HepG2 (cell line): ENCODE results near the gene VSTM1. TPM values are rescaled to one million over a fixed set of nuclear protein-coding genes. Genes with fewer than 3 reads are reported as not detected.

Experiments used
- CBFB ChIP-seq: sonication (generic); formaldehyde crosslinking; IDR thresholded peaks from 2 replicates; pipeline ENCODE4 v1.4.0; 2020; ENCODE audit warnings: missing genetic modification reagents
- DDIT3 ChIP-seq: sonication (generic); formaldehyde crosslinking; IDR thresholded peaks from 2 replicates; pipeline ENCODE4 v1.4.0; 2020; ENCODE audit warnings: mild to moderate bottlenecking, missing genetic modification reagents
- HMG20A ChIP-seq: IDR thresholded peaks from 2 replicates; pipeline ENCODE4 v1.6.1; 2016; ENCODE audit warnings: borderline replicate concordance
- HNF4G ChIP-seq, 2 experiments: sonication (generic) in 1 of 2; formaldehyde crosslinking in 1 of 2; IDR thresholded peaks; 2 replicates each; pipeline versions ENCODE4 v1.4.0 to v1.6.1; 2011 to 2020; ENCODE audit warnings: borderline replicate concordance in 2 of 2, low read depth in 2 of 2, mild to moderate bottlenecking in 2 of 2, low read length in 1 of 2, missing genetic modification reagents in 1 of 2, moderate library complexity in 1 of 2
- PATZ1 ChIP-seq: sonication (generic); formaldehyde crosslinking; IDR thresholded peaks from 2 replicates; pipeline ENCODE4 v1.4.0; 2020; ENCODE audit warnings: missing genetic modification reagents
- RFX5 ChIP-seq: IDR thresholded peaks from 2 replicates; pipeline ENCODE4 v1.6.1; 2011; ENCODE audit warnings: low read depth, low read length, improper control_type of control experiment
- SOX6 ChIP-seq, 2 experiments: fragments of 450-650 bp in 1 of 2; sonication (generic) in 1 of 2; formaldehyde crosslinking in 1 of 2; IDR thresholded peaks; 2 replicates each; pipeline versions ENCODE4 v1.4.0 to v1.6.1; 2017 to 2020; ENCODE audit warnings: antibody characterized with exemption in 1 of 2, mild to moderate bottlenecking in 1 of 2, missing genetic modification reagents in 1 of 2
- TCF12 ChIP-seq, 2 experiments: fragments of 450-650 bp in 1 of 2; sonication (generic) in 1 of 2; formaldehyde crosslinking in 1 of 2; IDR thresholded peaks; 2 replicates each; pipeline versions ENCODE4 v1.6.1 to v1.8.0; 2017 to 2022; ENCODE audit warnings: antibody characterized with exemption in 1 of 2, mild to moderate bottlenecking in 1 of 2, missing genetic modification reagents in 1 of 2, moderate library complexity in 1 of 2
- THAP7 ChIP-seq: sonication (generic); formaldehyde crosslinking; IDR thresholded peaks from 2 replicates; pipeline ENCODE4 v1.8.1; 2023; ENCODE audit warnings: mild to moderate bottlenecking, missing genetic modification reagents
- ZBTB46 ChIP-seq: sonication (generic); formaldehyde crosslinking; IDR thresholded peaks from 2 replicates; pipeline ENCODE4 v1.4.0; 2020; ENCODE audit warnings: mild to moderate bottlenecking, missing genetic modification reagents, borderline replicate concordance
- ZKSCAN8 ChIP-seq: IDR thresholded peaks from 2 replicates; pipeline ENCODE4 v1.6.1; 2016; ENCODE audit warnings: borderline replicate concordance, missing genetic modification reagents, missing compliant biosample characterization
- ZNF629 ChIP-seq: sonication (generic); formaldehyde crosslinking; conservative IDR thresholded peaks from 2 replicates; pipeline ENCODE4 v1.5.0; 2020; ENCODE audit warnings: missing genetic modification reagents
- ZNF766 ChIP-seq: sonication (generic); formaldehyde crosslinking; IDR thresholded peaks from 2 replicates; pipeline ENCODE4 v1.5.0; 2020; ENCODE audit warnings: missing genetic modification reagents, borderline replicate concordance
- ZNF792 ChIP-seq: IDR thresholded peaks from 2 replicates; pipeline ENCODE4 v1.6.1; 2016
- polyA plus RNA-seq, 8 experiments: library from polyadenylated mRNA; depleted of rRNA in 3 of 8; stranded (reverse) in 7 of 8; unstranded in 1 of 8; fragments of >200 nt; fragmentation: Illumina TruSeq in 4 of 8; extraction: Trizol in 4 of 8; gene quantifications; 2 replicates each; pipeline versions ENCODE4 v1.2.1 to v1.2.3, GENCODE V29; 2011 to 2016; ENCODE audit warnings: low read depth in 4 of 8, missing spikeins in 1 of 8, mixed read lengths in 1 of 8; ENCODE audit not compliant: insufficient read depth in 1 of 8
- total RNA-seq, 5 experiments: library from RNA; depleted of rRNA; stranded (reverse); fragments of >200 nt; fragmentation: Illumina TruSeq; extraction: Trizol; gene quantifications; 2 replicates each; pipeline ENCODE4 v1.2.3, GENCODE V29; 2016; ENCODE audit warnings: low read depth in 1 of 5
- TF ChIP-seq, protein P1 (sequence below): sonication (generic); formaldehyde crosslinking; conservative IDR thresholded peaks from 2 replicates; pipeline ENCODE4 v1.4.0; 2020; ENCODE audit warnings: mild to moderate bottlenecking, missing genetic modification reagents, moderate library complexity
- TF ChIP-seq, protein P2 (sequence below): IDR thresholded peaks from 2 replicates; pipeline ENCODE4 v1.4.0; 2020; ENCODE audit warnings: mild to moderate bottlenecking, missing genetic modification reagents

Gene VSTM1
- total and polyA plus RNA-seq, 2 of the 13 experiments (the other 11 are each of a cell fraction or from before 2014, with no cell fraction given) = not detected

DNA sequence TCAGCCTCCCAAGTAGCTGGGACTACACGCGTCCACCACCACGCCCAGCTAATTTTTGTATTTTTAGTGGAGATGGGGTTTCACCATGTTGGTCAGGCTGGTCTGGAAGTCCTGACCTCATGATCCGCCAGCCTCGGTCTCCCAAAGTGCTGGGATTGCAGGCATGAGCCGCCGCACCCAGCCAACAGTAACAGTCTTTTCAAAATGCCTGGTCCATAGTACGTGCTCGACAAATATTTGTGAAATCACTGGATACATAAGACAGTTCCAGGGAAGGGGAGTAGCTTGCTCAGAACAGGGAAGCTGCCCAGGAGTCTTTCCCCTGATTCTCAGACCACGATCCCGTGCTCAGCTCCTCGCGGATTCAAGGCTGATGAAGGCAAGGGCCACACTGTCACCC lies 41.8 kb downstream of the VSTM1 start (continued):
- TF ChIP-seq THAP7 (CRISPR knock-in tag) (no peak), ZNF766 (CRISPR knock-in tag) (no peak), PATZ1 (CRISPR knock-in tag) (no peak), HMG20A (CRISPR knock-in tag) (no peak), RFX5 (no peak), ZNF629 (CRISPR knock-in tag) (no peak), TCF12 (IDR thresholded peaks at IDR 0.05) (no peak), TCF12 (CRISPR knock-in tag; IDR thresholded peaks at IDR 0.05) (no peak), DDIT3 (CRISPR knock-in tag) (no peak), SOX6 (IDR thresholded peaks at IDR 0.05) (no peak), SOX6 (CRISPR knock-in tag; IDR thresholded peaks at IDR 0.05) (0 out of 2 replicates have a peak, but pooled peaks have one; percentile 21), HNF4G (IDR thresholded peaks at IDR 0.05; ENCODE audit: borderline replicate concordance, low read depth, low read length) (0 out of 2 replicates have a peak, but pooled peaks have one; percentile 13), HNF4G (CRISPR knock-in tag; IDR thresholded peaks at IDR 0.05; ENCODE audit: borderline replicate concordance, low read depth) (no peak), ZBTB46 (CRISPR knock-in tag) (no peak), ZNF792 (CRISPR knock-in tag) (no peak), ZKSCAN8 (CRISPR knock-in tag) (0 out of 2 replicates have a peak, but pooled peaks have one; percentile 13), CBFB (CRISPR knock-in tag) (no peak)
- TF ChIP-seq, protein P1, sequence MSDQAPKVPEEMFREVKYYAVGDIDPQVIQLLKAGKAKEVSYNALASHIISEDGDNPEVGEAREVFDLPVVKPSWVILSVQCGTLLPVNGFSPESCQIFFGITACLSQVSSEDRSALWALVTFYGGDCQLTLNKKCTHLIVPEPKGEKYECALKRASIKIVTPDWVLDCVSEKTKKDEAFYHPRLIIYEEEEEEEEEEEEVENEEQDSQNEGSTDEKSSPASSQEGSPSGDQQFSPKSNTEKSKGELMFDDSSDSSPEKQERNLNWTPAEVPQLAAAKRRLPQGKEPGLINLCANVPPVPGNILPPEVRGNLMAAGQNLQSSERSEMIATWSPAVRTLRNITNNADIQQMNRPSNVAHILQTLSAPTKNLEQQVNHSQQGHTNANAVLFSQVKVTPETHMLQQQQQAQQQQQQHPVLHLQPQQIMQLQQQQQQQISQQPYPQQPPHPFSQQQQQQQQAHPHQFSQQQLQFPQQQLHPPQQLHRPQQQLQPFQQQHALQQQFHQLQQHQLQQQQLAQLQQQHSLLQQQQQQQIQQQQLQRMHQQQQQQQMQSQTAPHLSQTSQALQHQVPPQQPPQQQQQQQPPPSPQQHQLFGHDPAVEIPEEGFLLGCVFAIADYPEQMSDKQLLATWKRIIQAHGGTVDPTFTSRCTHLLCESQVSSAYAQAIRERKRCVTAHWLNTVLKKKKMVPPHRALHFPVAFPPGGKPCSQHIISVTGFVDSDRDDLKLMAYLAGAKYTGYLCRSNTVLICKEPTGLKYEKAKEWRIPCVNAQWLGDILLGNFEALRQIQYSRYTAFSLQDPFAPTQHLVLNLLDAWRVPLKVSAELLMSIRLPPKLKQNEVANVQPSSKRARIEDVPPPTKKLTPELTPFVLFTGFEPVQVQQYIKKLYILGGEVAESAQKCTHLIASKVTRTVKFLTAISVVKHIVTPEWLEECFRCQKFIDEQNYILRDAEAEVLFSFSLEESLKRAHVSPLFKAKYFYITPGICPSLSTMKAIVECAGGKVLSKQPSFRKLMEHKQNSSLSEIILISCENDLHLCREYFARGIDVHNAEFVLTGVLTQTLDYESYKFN = peak; percentile 37
- TF ChIP-seq, protein P2, sequence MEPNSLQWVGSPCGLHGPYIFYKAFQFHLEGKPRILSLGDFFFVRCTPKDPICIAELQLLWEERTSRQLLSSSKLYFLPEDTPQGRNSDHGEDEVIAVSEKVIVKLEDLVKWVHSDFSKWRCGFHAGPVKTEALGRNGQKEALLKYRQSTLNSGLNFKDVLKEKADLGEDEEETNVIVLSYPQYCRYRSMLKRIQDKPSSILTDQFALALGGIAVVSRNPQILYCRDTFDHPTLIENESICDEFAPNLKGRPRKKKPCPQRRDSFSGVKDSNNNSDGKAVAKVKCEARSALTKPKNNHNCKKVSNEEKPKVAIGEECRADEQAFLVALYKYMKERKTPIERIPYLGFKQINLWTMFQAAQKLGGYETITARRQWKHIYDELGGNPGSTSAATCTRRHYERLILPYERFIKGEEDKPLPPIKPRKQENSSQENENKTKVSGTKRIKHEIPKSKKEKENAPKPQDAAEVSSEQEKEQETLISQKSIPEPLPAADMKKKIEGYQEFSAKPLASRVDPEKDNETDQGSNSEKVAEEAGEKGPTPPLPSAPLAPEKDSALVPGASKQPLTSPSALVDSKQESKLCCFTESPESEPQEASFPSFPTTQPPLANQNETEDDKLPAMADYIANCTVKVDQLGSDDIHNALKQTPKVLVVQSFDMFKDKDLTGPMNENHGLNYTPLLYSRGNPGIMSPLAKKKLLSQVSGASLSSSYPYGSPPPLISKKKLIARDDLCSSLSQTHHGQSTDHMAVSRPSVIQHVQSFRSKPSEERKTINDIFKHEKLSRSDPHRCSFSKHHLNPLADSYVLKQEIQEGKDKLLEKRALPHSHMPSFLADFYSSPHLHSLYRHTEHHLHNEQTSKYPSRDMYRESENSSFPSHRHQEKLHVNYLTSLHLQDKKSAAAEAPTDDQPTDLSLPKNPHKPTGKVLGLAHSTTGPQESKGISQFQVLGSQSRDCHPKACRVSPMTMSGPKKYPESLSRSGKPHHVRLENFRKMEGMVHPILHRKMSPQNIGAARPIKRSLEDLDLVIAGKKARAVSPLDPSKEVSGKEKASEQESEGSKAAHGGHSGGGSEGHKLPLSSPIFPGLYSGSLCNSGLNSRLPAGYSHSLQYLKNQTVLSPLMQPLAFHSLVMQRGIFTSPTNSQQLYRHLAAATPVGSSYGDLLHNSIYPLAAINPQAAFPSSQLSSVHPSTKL (CRISPR knock-in tag) = 0 out of 2 replicates have a peak, but pooled peaks have one; percentile 17
